ENCODE results near the gene GSTA3.

GRCh38 chr6:52922161-52922560, 12.7 kb upstream of the GSTA3 start:
- TF ChIP-seq POLR2A (IDR thresholded peaks at IDR 0.05; ENCODE audit: low read depth, low read length) (no peak), EZH2 (IDR thresholded peaks at IDR 0.05; ENCODE audit: borderline replicate concordance, low read depth, low read length, severe bottlenecking) (no peak)
- TF ChIP-seq, protein P1, sequence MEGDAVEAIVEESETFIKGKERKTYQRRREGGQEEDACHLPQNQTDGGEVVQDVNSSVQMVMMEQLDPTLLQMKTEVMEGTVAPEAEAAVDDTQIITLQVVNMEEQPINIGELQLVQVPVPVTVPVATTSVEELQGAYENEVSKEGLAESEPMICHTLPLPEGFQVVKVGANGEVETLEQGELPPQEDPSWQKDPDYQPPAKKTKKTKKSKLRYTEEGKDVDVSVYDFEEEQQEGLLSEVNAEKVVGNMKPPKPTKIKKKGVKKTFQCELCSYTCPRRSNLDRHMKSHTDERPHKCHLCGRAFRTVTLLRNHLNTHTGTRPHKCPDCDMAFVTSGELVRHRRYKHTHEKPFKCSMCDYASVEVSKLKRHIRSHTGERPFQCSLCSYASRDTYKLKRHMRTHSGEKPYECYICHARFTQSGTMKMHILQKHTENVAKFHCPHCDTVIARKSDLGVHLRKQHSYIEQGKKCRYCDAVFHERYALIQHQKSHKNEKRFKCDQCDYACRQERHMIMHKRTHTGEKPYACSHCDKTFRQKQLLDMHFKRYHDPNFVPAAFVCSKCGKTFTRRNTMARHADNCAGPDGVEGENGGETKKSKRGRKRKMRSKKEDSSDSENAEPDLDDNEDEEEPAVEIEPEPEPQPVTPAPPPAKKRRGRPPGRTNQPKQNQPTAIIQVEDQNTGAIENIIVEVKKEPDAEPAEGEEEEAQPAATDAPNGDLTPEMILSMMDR (IDR thresholded peaks at IDR 0.05; ENCODE audit: extremely low read depth in 1 of 2, insufficient read depth in 1 of 2, low read depth in 1 of 2, low read length in 2 of 2) = no peak
